Measurements from ENCODE around the gene HHAT. TPM values are rescaled to one million over a fixed set of nuclear protein-coding genes. Genes with fewer than 3 reads are reported as not detected.

The HHAT gene
- total and polyA plus RNA-seq, 2 of the 4 experiments (the other 2 are of a cell fraction), result 1.7 to 2.5 TPM

DNA sequence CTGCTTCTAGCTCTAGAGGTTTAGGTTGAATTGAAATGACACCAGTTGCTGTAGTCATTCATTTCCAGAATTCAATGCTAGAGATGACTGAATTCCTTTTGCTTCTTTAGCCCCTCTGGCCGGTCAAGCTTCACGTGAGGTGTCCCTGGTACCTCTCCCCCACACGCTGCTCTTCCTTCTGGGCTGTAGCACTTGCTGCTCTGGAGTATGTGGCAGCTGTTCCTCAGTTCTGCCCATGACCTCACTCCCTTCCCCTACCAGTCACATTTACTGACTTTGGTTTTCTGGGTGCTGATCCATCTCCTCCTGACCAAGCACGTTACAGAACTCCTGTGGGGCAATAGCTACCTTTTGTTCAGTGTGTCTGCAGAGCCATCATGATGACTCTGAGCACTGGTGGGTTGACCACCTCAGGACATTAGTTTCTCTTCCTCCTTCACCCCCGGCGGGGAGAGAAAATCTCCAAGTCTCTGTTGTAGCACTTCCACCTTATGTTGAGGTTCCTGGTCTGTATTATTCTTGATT lies 128.1 kb downstream of the HHAT start:
- POLR2A ChIA-PET (ENCODE audit: unreplicated experiment), result no interaction called here
- H3K18ac ChIP-seq (ENCODE audit: low read depth, low read length), result no peak overlapping the region
- no peak overlapping the region for H4K5ac ChIP-seq (ENCODE audit: low read depth, low read length)
- H3K14ac ChIP-seq (replicated peaks; ENCODE audit: low read depth, low read length), result no peak overlapping the region
- H3K27me3 ChIP-seq (ENCODE audit: control insufficient read depth, insufficient read depth, low read length), result peaks cover 2% of the 10 kb centered on the region; the same call in 1 of the 2 replicates
- 100% methylated on average over 1 of the region's 6 CpGs; no CpG with 5 or more reads in 1 of the 2 experiments for WGBS, 2 experiments (ENCODE audit: extremely low coverage in 2 of 2, insufficient read length in 1 of 2)
- H2AK9ac ChIP-seq (replicated peaks; ENCODE audit: low read depth, low read length, poor library complexity), result no peak overlapping the region
- H2AFZ ChIP-seq (replicated peaks; ENCODE audit: low read length, poor library complexity), result no peak overlapping the region
- no peak overlapping the region for H3K27ac ChIP-seq (ENCODE audit: insufficient read depth, low read length)
- no peak overlapping the region for H2BK5ac ChIP-seq (ENCODE audit: low read depth, low read length, poor library complexity, severe bottlenecking)
- dilution Hi-C loops (cut with HindIII; ENCODE audit: low sequenced_read_pairs, unreplicated experiment) (no loop called here), in situ Hi-C loops (cut with MboI; ENCODE audit: low sequenced_read_pairs) (loop anchor here (10.0 kb wide), 1 partner anchor 118 kb away; no protein-coding TSS in a partner anchor), intact Hi-C loops (cut with micrococcal nuclease) (no loop called here)
- no peaks in the 10 kb centered on the region for H3K9me3 ChIP-seq (ENCODE audit: control insufficient read depth, insufficient read depth, low read length)
- H2BK20ac ChIP-seq (ENCODE audit: low read depth, low read length), result no peak overlapping the region
- no peaks in the 10 kb centered on the region for H3K79me1 ChIP-seq (ENCODE audit: low read depth in 1 of 2, low read length in 2 of 2)
- no peak for DNase-seq
- H4K20me1 ChIP-seq (ENCODE audit: insufficient read depth, low read length), result no peaks in the 10 kb centered on the region
- H3K56ac ChIP-seq (ENCODE audit: extremely low read depth, insufficient read depth, low read length), result no peak overlapping the region
- no peaks in the 10 kb centered on the region for H3K9me1 ChIP-seq (ENCODE audit: insufficient read depth, low read length)
- no peak for ATAC-seq (ENCODE audit: low read depth)
- H2BK120ac ChIP-seq (ENCODE audit: low read depth, low read length), result no peak overlapping the region
- no peak overlapping the region for H3K4ac ChIP-seq (ENCODE audit: low read depth, low read length)
- H3K4me2 ChIP-seq (ENCODE audit: low read depth, low read length), result no peak overlapping the region
- no peaks in the 10 kb centered on the region for H3K4me1 ChIP-seq (ENCODE audit: control insufficient read depth, insufficient read depth, low read length)
- H3K23ac ChIP-seq (ENCODE audit: low read depth, low read length), result no peak overlapping the region
- CTCF ChIA-PET, result interaction anchor here (2.4 kb wide), 1 partner anchor 678 kb away, joined by 6 read pairs; no protein-coding TSS in a partner anchor
- no peak overlapping the region for H3K4me3 ChIP-seq (ENCODE audit: insufficient read depth, low read depth, low read length)
- BruUV-seq (replicated peaks), result no TSS peak
- no peak for TF ChIP-seq CHD1 (IDR thresholded peaks at IDR 0.05; ENCODE audit: low read depth, low read length)
- TF ChIP-seq MAZ (IDR thresholded peaks at IDR 0.05; ENCODE audit: borderline replicate concordance, low read depth, low read length), result no peak
- TF ChIP-seq, protein P1, sequence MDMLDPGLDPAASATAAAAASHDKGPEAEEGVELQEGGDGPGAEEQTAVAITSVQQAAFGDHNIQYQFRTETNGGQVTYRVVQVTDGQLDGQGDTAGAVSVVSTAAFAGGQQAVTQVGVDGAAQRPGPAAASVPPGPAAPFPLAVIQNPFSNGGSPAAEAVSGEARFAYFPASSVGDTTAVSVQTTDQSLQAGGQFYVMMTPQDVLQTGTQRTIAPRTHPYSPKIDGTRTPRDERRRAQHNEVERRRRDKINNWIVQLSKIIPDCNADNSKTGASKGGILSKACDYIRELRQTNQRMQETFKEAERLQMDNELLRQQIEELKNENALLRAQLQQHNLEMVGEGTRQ (IDR thresholded peaks at IDR 0.05; ENCODE audit: low read depth, low read length), result no peak
- no peak for TF ChIP-seq MXI1 (IDR thresholded peaks at IDR 0.05; ENCODE audit: borderline replicate concordance, low read depth, low read length)
- H2AK5ac ChIP-seq (ENCODE audit: low read depth, low read length), result no peak overlapping the region
- no peak overlapping the region for H4K8ac ChIP-seq (ENCODE audit: low read depth in 2 of 2, low read length in 2 of 2)
- no peaks in the 10 kb centered on the region for H3K36me3 ChIP-seq (ENCODE audit: control insufficient read depth, insufficient read depth, low read length)
- H4K91ac ChIP-seq (ENCODE audit: insufficient read depth, low read depth, low read length), result no peak overlapping the region
- H2BK15ac ChIP-seq (ENCODE audit: low read depth, low read length), result no peak overlapping the region
- no peak overlapping the region for H3K9ac ChIP-seq (ENCODE audit: low read depth, low read length)
